GM10847 (cell line): ENCODE results near the gene ADAMTS10.

Experiments
- POLR2A ChIP-seq: IDR thresholded peaks from 2 replicates; pipeline ENCODE4 v1.6.1; 2011; ENCODE audit not compliant: insufficient read length; ENCODE audit errors: extremely low read depth

Gene ADAMTS10

GRCh38 chr19:8578642-8579265 is 31.8 kb downstream of the ADAMTS10 start:
- TF ChIP-seq POLR2A, result no peak

GRCh38 chr19:8577741-8578140 is 32.8 kb downstream of the ADAMTS10 start:
- TF ChIP-seq POLR2A, result no peak

GRCh38 chr19:8577247-8577646 is 33.3 kb downstream of the ADAMTS10 start, which contains the start of gene MYO1F:
MYO1F (minus strand) TSS chr19:8577442; CDS start chr19:8577309, 133 bp downstream.
- no peak for TF ChIP-seq POLR2A

- TF ChIP-seq POLR2A, result no peak
Measured at GRCh38 chr19:8576273-8576993, 34.1 kb downstream of the ADAMTS10 start.

- no peak for TF ChIP-seq POLR2A
Measured at GRCh38 chr19:8575467-8575997, 35.0 kb downstream of the ADAMTS10 start.

GRCh38 chr19:8573316-8573715 is 37.2 kb downstream of the ADAMTS10 start:
- no peak for TF ChIP-seq POLR2A

GRCh38 chr19:8571006-8571411 is 39.5 kb downstream of the ADAMTS10 start:
- no peak for TF ChIP-seq POLR2A

- TF ChIP-seq POLR2A, result no peak
Measured at GRCh38 chr19:8569066-8569771, 41.3 kb downstream of the ADAMTS10 start.

GRCh38 chr19:8567522-8568172 is 42.9 kb downstream of the ADAMTS10 start:
- no peak for TF ChIP-seq POLR2A

- no peak for TF ChIP-seq POLR2A
Measured at GRCh38 chr19:8566855-8567254, 43.7 kb downstream of the ADAMTS10 start.

- no peak for TF ChIP-seq POLR2A
Measured at GRCh38 chr19:8561075-8561764, 49.3 kb downstream of the ADAMTS10 start.

GRCh38 chr19:8558325-8558724 is 52.2 kb downstream of the ADAMTS10 start:
- no peak for TF ChIP-seq POLR2A

- TF ChIP-seq POLR2A, result no peak
Measured at GRCh38 chr19:8557642-8558238, 52.8 kb downstream of the ADAMTS10 start.

- no peak for TF ChIP-seq POLR2A
Measured at GRCh38 chr19:8552810-8553209, 57.7 kb downstream of the ADAMTS10 start.
